Activated T-cell treated with anti-CD3 and anti-CD28 coated beads, Interleukin-2, amount 50 U/mL, for 4 hours (primary cell): ENCODE measurements around the gene C10orf90. TPM values are rescaled to one million over a fixed set of nuclear protein-coding genes. Genes with fewer than 3 reads are reported as not detected.
"Not testable (repeated sequence)": the region's sequence is repeated elsewhere in the genome, so short reads cannot be mapped to it uniquely, and the experiment has no call there.

Experiments
- ATAC-seq, 2 donors: fragments of 200-7000 bp; cut with Tn5 transposase; one replicate each; pipeline ENCODE4 v1.10.0; 2021
- DNase-seq: peaks from one replicate; pipeline ENCODE4 v3.0.0-alpha.2; 2020
- H3K27me3 Mint-ChIP-seq: one replicate; pipeline ENCODE4 v1.8.0; 2021; ENCODE audit warnings: low read depth, mixed read lengths
- H3K36me3 Mint-ChIP-seq: one replicate; pipeline ENCODE4 v1.8.0; 2022; ENCODE audit warnings: mixed read lengths; ENCODE audit not compliant: insufficient read depth
- H3K4me1 Mint-ChIP-seq: one replicate; pipeline ENCODE4 v1.8.0; 2021; ENCODE audit warnings: low read depth, mixed read lengths
- H3K4me3 Mint-ChIP-seq: one replicate; pipeline ENCODE4 v1.8.0; 2021; ENCODE audit warnings: mild to moderate bottlenecking, moderate library complexity, mixed read lengths
- H3K9me3 Mint-ChIP-seq: one replicate; pipeline ENCODE4 v1.8.0; 2021; ENCODE audit warnings: mixed read lengths
- total RNA-seq, 3 donors: library from RNA; stranded (reverse); gene quantifications; one replicate each; pipeline ENCODE4 v1.2.1, GENCODE V29; 2021

Gene C10orf90
- total RNA-seq, 3 donors from 2014 or later, result not detected

GRCh38 chr10:126570245-126570570 lies 100.3 kb downstream of the C10orf90 start:
- Mint-ChIP-seq H3K4me3 (no peak overlapping the region), H3K27me3 (peaks cover 2% of the 10 kb centered on the region), H3K36me3 (no peaks in the 10 kb centered on the region), H3K4me1 (no peaks in the 10 kb centered on the region), H3K9me3 (peaks cover 6% of the 10 kb centered on the region)
- no peak for DNase-seq
- no peak for ATAC-seq

- DNase-seq (no peak), ATAC-seq (no peak)
- peaks cover 2% of the 10 kb centered on the region for H3K27me3 Mint-ChIP-seq
- no peak overlapping the region for H3K4me3 Mint-ChIP-seq
- no peaks in the 10 kb centered on the region for H3K36me3 Mint-ChIP-seq
- H3K4me1 Mint-ChIP-seq, result no peaks in the 10 kb centered on the region
- H3K9me3 Mint-ChIP-seq, result peaks cover 6% of the 10 kb centered on the region
Measured at GRCh38 chr10:126569513-126570244, 100.8 kb downstream of the C10orf90 start.

- peaks cover 6% of the 10 kb centered on the region for H3K9me3 Mint-ChIP-seq
- H3K27me3 Mint-ChIP-seq, result peaks cover 2% of the 10 kb centered on the region
- H3K4me1 Mint-ChIP-seq, result no peaks in the 10 kb centered on the region
- DNase-seq (no peak), ATAC-seq (peak in 1 of 2 donors; percentile 16)
- no peak overlapping the region for H3K4me3 Mint-ChIP-seq
- H3K36me3 Mint-ChIP-seq, result no peaks in the 10 kb centered on the region
Measured at GRCh38 chr10:126568809-126569385, 101.6 kb downstream of the C10orf90 start.

- no peak for ATAC-seq
- H3K4me3 Mint-ChIP-seq, result no peak overlapping the region
Measured at GRCh38 chr10:126565871-126566270, 104.6 kb downstream of the C10orf90 start.

GRCh38 chr10:126565441-126565840 lies 105.1 kb downstream of the C10orf90 start:
- ATAC-seq (no peak), DNase-seq (no peak)
- H3K9me3 Mint-ChIP-seq, result peaks cover 6% of the 10 kb centered on the region
- no peaks in the 10 kb centered on the region for H3K36me3 Mint-ChIP-seq
- H3K4me1 Mint-ChIP-seq, result no peaks in the 10 kb centered on the region
- H3K4me3 Mint-ChIP-seq, result no peak overlapping the region
- no peaks in the 10 kb centered on the region for H3K27me3 Mint-ChIP-seq

More at GRCh38 chr10:126565871-126566270, 104.6 kb downstream of the C10orf90 start:
- H3K9me3 Mint-ChIP-seq, result peaks cover 6% of the 10 kb centered on the region
- H3K36me3 Mint-ChIP-seq, result no peaks in the 10 kb centered on the region
- DNase-seq, result no peak
- H3K27me3 Mint-ChIP-seq, result peaks cover 2% of the 10 kb centered on the region
- H3K4me1 Mint-ChIP-seq, result no peaks in the 10 kb centered on the region

GRCh38 chr10:126564326-126564888 lies 106.1 kb downstream of the C10orf90 start:
- Mint-ChIP-seq H3K27me3 (no peaks in the 10 kb centered on the region), H3K4me1 (no peaks in the 10 kb centered on the region), H3K36me3 (no peaks in the 10 kb centered on the region), H3K9me3 (peaks cover 6% of the 10 kb centered on the region), H3K4me3 (no peak overlapping the region)
- DNase-seq, result no peak
- no peak for ATAC-seq

GRCh38 chr10:126563361-126563760 lies 107.1 kb downstream of the C10orf90 start:
- no peaks in the 10 kb centered on the region for H3K27me3 Mint-ChIP-seq
- H3K9me3 Mint-ChIP-seq, result peaks cover 3% of the 10 kb centered on the region
- H3K4me1 Mint-ChIP-seq, result no peaks in the 10 kb centered on the region
- DNase-seq (no peak), ATAC-seq (no peak)
- no peak overlapping the region for H3K4me3 Mint-ChIP-seq
- H3K36me3 Mint-ChIP-seq, result no peaks in the 10 kb centered on the region

- Mint-ChIP-seq H3K27me3 (no peaks in the 10 kb centered on the region), H3K36me3 (no peaks in the 10 kb centered on the region), H3K4me3 (no peak overlapping the region), H3K9me3 (no peaks in the 10 kb centered on the region), H3K4me1 (no peaks in the 10 kb centered on the region)
- DNase-seq (no peak), ATAC-seq (no peak)
Measured at GRCh38 chr10:126561921-126562680, 108.4 kb downstream of the C10orf90 start.

GRCh38 chr10:126561294-126561920 lies 109.1 kb downstream of the C10orf90 start:
- ATAC-seq, result no peak

GRCh38 chr10:126558881-126559280 lies 111.6 kb downstream of the C10orf90 start:
- no peaks in the 10 kb centered on the region for H3K9me3 Mint-ChIP-seq
- H3K36me3 Mint-ChIP-seq, result no peaks in the 10 kb centered on the region

More at GRCh38 chr10:126561294-126561920, 109.1 kb downstream of the C10orf90 start:
- Mint-ChIP-seq H3K4me1 (no peaks in the 10 kb centered on the region), H3K9me3 (no peaks in the 10 kb centered on the region), H3K36me3 (no peaks in the 10 kb centered on the region), H3K27me3 (no peaks in the 10 kb centered on the region), H3K4me3 (no peak overlapping the region)
- no peak for DNase-seq

GRCh38 chr10:126551202-126551601 lies 119.3 kb downstream of the C10orf90 start:
- no peaks in the 10 kb centered on the region for H3K27me3 Mint-ChIP-seq
- no peak overlapping the region for H3K4me3 Mint-ChIP-seq
- H3K9me3 Mint-ChIP-seq, result peaks cover 4% of the 10 kb centered on the region
- no peaks in the 10 kb centered on the region for H3K4me1 Mint-ChIP-seq
- H3K36me3 Mint-ChIP-seq, result no peaks in the 10 kb centered on the region
- ATAC-seq, result no peak
- DNase-seq, result no peak

More at GRCh38 chr10:126558881-126559280, 111.6 kb downstream of the C10orf90 start:
- Mint-ChIP-seq H3K4me3 (no peak overlapping the region), H3K4me1 (no peaks in the 10 kb centered on the region), H3K27me3 (no peaks in the 10 kb centered on the region)
- ATAC-seq (no peak), DNase-seq (no peak)

- not testable (repeated sequence) for H3K9me3 Mint-ChIP-seq, H3K4me1 Mint-ChIP-seq, H3K27me3 Mint-ChIP-seq, H3K4me3 Mint-ChIP-seq, DNase-seq, ATAC-seq, H3K36me3 Mint-ChIP-seq
Measured at GRCh38 chr10:126550586-126550985, 119.9 kb downstream of the C10orf90 start.

GRCh38 chr10:126549344-126549743 lies 121.1 kb downstream of the C10orf90 start:
- Mint-ChIP-seq H3K27me3 (no peaks in the 10 kb centered on the region), H3K4me3 (no peak overlapping the region), H3K9me3 (peaks cover 4% of the 10 kb centered on the region), H3K36me3 (no peaks in the 10 kb centered on the region), H3K4me1 (no peaks in the 10 kb centered on the region)
- ATAC-seq (no peak), DNase-seq (no peak)

- Mint-ChIP-seq H3K4me3 (no peak overlapping the region), H3K36me3 (no peaks in the 10 kb centered on the region), H3K27me3 (no peaks in the 10 kb centered on the region), H3K9me3 (peaks cover 4% of the 10 kb centered on the region), H3K4me1 (no peaks in the 10 kb centered on the region)
- ATAC-seq, result no peak
- DNase-seq, result no peak
Measured at GRCh38 chr10:126544565-126544964, 125.9 kb downstream of the C10orf90 start.
